SKM-1 treated with dmso at 0.1 percent for 144 hours (cell line): ENCODE measurements around the gene MAB21L4.

Source experiments
- DNase-seq: peaks from one replicate; lab custom pipeline; 2025; ENCODE audit not compliant: unreplicated experiment; lab: John Stamatoyannopoulos, UW

Gene MAB21L4

DNA sequence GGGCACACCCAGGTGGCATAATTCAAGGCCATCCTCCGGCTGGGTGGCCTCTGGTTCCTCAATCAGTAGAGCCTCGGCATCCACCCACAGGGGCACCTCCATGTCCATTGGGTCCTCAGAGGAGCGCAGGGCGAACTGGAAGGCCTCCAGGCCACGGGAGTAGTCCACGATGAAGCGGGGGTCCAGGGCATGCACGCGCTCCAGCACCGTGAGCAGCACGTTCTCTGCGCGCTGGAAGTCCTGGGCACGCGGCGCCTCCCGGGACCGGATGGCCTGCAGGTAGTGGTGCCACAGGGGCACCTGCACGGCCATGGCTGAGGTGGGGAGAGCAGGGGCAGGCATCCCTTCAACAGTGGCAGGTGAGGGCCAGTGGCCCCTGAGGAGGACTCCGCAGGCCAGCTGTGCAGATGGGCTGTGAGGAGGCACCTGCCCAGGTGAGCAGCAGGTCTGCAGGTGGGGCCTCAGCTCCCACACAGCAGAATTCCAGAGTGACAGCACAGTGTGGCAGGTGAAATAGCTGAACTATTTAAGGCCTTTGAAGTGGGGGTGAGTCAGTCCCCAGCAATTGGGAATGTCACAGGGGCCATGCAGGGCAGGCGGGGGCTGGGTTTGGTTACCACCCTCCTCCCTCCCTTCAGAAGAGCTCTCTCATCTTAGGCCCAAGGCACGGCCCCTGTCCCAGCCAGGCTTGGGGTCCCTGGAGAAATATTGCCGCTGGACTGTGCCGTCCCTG, at the start of gene MAB21L4:
MAB21L4 (minus strand) TSS at position 501 of the 733 bp plus-strand sequence; CDS start at position 342, 159 bp downstream.
- no peak for DNase-seq

DNA sequence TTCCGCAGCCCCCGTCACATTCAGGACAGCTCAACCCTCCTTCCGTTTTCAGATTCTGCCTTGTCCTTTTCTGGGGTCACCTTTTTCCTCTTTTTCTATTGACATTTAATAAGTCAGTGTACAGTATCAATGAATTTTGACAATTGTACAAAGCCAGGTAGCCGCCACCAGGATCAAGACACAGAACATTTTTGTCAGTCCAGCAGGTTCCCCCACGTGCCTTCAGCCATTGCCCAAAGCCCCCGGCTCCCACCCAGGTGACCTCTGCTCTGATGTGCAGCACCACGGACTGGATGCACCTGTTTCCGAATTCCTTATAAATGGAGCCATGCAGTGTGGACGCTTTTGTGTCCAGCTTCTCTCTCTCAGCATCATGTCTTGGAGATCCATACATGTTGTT, 40.1 kb upstream of the MAB21L4 start:
- DNase-seq = no peak

GRCh38 chr2:240935103-240935876, 39.3 kb upstream of the MAB21L4 start:
- DNase-seq = no peak

- no peak for DNase-seq
These were observed 38.7 kb upstream of the MAB21L4 start for GRCh38 chr2:240934701-240935102.

DNA sequence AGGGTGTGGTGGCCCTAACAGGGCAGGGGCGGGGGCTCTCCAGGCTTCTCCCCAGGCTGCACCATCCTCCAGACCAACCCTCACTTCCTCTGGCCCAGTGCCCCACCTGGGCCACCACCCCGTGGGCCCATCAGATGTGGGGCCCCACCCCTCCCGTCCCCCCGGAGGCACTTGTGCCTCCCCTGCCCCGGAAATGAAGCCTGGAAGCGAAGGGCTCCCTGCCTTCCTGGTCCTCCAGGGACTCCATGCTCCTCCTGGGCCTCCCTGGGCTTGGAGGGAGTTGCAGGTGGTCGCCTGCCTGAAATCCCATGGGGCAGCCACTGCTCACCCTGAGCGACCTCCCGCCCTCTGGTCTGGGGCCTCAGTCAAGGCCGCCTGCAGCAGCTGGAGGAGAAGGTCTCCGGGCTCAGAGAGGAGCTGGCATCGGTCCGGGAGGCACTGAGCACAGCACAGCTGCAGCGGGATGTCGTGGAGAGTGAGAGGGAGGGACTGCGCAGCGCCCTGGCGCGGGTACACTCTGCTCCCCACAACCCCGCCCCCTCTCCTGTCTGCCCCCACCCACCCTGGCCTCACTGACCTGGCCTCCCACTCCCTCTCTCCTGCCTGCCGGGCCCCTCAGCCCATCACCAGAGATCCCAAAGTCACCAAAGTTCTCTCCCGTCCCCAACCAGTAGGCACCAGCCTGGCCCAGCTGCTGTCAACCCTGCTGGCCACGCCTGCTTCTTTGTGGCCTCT, 38.2 kb upstream of the MAB21L4 start:
- DNase-seq = no peak

GRCh38 chr2:240933048-240933965, 37.4 kb upstream of the MAB21L4 start:
- DNase-seq = no peak

- no peak for DNase-seq
These were observed 36.7 kb upstream of the MAB21L4 start for GRCh38 chr2:240932724-240933047.

DNA sequence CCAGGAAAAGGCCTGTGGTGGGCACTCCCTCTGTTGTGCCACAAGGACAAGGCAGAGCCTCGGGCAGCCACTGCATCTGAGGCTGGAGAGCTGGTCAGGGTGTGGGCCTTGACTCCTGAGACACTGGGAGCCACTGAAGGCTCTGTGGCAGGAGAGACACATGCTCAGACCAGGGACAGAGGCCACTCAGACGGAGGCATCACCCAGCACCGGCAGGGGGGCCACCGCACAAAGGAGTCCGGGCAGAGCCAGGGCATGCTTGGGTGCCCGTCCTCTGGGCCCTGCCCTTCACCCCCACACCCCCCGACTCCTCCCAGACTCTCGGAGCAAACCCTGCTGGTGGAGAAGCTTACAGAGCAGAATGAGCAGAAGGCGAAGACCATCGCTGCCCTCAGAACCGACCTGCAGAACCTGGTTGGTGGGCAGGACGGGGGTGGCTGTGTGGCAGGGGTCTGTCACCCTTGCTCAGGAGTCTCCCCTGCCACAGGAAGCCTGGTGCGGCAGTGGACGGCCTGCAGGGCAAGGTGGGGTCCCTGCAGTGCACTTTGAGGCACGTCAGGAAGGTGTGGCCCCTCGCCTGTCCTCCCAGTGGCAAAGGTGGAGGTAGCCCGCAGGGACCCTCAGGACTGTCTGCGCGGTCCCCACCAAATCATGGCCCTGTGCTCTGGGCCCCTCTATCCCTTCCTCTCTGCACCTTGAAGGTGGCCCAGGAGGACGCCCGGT, 36.2 kb upstream of the MAB21L4 start:
- no peak for DNase-seq

GRCh38 chr2:240931319-240931949, 35.5 kb upstream of the MAB21L4 start:
- no peak for DNase-seq

DNA sequence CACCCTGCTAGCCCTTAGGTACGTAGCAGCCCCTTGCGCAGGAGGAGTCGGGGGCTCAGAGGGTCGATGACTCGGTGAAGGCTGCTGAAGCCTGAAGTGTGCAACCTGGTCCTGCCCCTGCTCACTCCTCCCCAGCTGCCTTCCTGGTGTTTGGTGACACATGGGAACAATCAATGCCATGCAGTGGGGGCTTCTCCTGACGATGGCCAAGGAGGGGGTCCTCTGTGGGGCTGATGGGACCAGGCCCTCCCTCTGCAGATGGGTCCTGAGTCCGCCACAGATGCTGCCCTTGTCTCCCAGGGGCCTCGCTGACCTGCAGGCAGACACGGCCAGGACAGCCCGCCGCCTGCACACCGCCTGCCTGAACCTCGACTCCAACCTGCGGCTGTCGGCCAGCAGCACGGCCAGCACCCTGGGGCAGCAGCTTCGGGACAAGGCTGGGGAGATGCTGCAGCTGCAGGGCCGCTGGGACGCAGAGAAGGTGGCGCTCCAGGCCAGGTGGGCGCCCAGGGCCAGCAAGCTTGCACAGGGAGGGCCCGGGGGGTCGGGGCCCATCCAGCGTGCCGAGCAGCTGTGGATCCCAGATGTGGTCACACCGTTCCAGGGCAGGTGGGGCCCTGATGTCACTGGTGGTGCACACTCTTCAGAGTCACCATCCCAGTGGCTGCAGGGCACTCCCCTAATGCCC, 34.8 kb upstream of the MAB21L4 start:
- DNase-seq = no peak

- DNase-seq = no peak
These were observed 34.2 kb upstream of the MAB21L4 start for GRCh38 chr2:240930096-240930630.

DNA sequence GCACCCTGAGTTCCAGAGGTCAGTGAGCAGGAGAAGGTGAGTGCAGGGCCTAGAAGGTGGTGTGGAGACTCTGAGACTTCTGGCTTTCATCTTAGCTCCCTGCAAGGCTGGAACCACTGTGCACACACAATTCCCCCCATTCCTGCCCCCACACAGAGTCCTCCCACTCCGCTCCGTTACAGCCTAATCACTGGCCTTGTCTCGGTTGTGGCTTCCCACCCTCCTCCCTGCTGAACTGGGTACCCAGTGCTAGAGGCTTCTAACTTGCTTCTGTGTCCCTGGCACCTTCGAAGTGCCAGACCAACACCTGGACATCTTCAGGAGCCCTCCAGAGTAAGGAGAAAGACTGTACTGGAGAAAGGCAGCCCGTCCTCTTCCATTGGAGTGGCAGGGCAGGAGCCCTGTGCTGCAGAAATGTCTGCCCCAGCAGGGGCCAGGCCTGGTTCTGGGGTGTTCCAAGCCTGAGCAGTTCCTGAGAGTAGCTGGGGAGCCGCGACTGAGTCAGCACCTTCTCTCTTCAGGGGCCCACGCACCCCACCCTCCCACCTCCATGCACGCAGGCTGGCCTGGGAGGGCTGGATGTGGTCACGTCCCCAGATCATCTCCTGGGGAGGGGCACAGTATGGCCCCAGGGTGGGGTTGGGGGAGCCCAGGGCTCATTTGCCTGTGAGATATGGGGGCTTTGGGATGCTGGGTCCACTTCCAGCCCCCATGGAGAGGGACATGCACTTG, 33.6 kb upstream of the MAB21L4 start:
- DNase-seq = no peak

DNA sequence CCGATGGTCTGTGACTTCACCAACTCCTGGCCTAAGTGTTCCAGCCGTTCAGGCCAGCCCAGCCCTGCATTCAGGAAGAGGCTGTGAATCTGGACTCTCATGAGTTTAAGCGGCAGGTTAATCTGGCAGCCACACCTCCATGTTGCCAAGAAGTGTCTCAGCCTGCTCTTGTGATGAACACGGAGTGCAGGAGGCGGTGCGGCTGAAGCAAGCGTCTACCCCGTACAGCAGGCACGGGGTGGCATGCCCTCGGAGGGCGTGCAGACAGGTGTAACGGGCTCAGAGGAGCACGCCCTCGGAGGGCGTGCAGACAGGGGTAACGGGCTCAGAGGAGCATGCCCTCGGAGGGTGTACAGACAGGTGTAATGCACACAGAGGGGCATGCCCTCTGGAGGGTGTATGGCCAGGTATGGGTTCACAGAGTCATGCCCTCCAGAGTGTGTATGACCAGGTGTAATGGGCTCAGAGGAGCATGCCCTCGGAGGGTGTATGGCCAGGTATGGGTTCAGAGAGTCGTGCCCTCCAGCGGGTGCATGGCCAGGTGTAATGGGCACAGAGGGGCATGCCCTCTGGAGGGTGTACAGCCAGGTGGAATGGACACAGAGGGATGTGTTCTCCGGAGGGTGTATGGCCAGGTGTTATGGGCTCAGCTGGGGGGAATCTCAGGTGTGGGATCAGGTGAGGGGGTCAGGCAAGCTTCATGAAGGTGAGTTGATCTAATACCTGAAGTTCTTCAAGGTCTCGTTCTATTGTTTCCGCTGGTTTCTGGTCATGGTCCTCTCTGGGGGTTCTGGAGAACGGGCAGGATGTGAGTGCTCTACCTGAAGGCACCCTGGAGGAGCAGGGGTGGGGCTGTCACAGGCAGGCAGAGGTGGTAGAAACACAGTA, 32.8 kb upstream of the MAB21L4 start:
- DNase-seq = no peak

- DNase-seq = no peak
These were observed 31.4 kb upstream of the MAB21L4 start for GRCh38 chr2:240927390-240927781.

- no peak for DNase-seq
These were observed 30.8 kb upstream of the MAB21L4 start for GRCh38 chr2:240926516-240927389.
